ENCODE results near the gene TNFRSF6B.
A peak's percentile ranks its signal among the peaks of the same experiment; 100 is the strongest.

Gene TNFRSF6B

DNA sequence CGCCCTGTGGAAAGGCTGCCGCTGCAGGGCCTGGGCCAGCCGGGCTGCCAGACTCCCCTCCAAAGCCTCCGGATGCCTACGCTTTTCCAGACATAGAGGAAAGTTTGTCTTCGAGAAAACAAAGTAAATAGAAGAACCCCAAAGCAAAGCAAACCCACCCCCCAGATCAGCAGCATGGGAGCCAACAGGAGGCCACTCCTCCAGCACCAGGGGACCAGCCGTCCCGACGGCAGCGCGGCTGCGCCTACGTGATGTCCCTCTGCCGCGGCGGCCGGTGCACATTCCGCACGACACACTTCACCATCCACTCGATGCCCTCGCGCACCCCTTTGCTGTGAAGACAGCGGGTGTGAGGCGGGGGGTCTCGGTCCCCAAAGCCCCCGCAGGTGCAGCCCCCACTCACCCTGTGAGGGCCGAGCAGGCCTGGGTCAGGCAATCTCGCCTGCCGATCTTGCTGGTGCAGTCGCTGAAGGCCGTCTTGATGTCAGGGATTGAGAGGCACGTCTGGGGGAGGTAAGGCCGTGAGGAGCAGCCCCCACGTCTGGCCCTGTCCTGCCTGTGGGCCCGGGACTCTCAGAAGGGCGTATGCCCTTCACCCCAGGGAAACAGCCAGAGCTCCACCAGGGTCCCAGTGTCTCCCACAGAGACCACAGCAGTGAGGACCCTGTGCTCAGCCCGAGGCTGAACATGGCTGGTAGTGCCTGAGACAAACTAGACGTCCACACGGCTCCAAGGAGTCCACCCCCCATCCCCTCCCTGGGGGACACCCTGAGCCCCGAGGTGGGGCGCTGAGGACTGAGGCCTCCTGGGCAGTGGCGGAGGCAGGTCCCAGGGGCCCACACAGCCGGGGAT, 4.0 kb downstream of the TNFRSF6B start:
- Histone ChIP-seq H3K4me3 (replicated peaks; ENCODE audit: insufficient read depth, low read length) (no peak overlapping the region), H3K27me3 (ENCODE audit: insufficient read depth, poor library complexity, severe bottlenecking) (no peaks in the 10 kb centered on the region), H3K27ac (replicated peaks) (no peak overlapping the region)
- DNase-seq (ENCODE audit: low read depth in 1 of 2, low spot score in 1 of 2), result no peak
- TF ChIP-seq GABPA (IDR thresholded peaks at IDR 0.05; ENCODE audit: low read depth) (no peak), SPI1 (IDR thresholded peaks at IDR 0.05; ENCODE audit: borderline replicate concordance, low read depth) (no peak), POLR2AphosphoS5 (IDR thresholded peaks at IDR 0.05; ENCODE audit: low read depth) (no peak; the same call in 1 of the 2 replicates)
- TF ChIP-seq, protein P1, sequence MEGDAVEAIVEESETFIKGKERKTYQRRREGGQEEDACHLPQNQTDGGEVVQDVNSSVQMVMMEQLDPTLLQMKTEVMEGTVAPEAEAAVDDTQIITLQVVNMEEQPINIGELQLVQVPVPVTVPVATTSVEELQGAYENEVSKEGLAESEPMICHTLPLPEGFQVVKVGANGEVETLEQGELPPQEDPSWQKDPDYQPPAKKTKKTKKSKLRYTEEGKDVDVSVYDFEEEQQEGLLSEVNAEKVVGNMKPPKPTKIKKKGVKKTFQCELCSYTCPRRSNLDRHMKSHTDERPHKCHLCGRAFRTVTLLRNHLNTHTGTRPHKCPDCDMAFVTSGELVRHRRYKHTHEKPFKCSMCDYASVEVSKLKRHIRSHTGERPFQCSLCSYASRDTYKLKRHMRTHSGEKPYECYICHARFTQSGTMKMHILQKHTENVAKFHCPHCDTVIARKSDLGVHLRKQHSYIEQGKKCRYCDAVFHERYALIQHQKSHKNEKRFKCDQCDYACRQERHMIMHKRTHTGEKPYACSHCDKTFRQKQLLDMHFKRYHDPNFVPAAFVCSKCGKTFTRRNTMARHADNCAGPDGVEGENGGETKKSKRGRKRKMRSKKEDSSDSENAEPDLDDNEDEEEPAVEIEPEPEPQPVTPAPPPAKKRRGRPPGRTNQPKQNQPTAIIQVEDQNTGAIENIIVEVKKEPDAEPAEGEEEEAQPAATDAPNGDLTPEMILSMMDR (IDR thresholded peaks at IDR 0.05; ENCODE audit: insufficient read depth, low read length), result no peak
- TF ChIP-seq, protein P2, sequence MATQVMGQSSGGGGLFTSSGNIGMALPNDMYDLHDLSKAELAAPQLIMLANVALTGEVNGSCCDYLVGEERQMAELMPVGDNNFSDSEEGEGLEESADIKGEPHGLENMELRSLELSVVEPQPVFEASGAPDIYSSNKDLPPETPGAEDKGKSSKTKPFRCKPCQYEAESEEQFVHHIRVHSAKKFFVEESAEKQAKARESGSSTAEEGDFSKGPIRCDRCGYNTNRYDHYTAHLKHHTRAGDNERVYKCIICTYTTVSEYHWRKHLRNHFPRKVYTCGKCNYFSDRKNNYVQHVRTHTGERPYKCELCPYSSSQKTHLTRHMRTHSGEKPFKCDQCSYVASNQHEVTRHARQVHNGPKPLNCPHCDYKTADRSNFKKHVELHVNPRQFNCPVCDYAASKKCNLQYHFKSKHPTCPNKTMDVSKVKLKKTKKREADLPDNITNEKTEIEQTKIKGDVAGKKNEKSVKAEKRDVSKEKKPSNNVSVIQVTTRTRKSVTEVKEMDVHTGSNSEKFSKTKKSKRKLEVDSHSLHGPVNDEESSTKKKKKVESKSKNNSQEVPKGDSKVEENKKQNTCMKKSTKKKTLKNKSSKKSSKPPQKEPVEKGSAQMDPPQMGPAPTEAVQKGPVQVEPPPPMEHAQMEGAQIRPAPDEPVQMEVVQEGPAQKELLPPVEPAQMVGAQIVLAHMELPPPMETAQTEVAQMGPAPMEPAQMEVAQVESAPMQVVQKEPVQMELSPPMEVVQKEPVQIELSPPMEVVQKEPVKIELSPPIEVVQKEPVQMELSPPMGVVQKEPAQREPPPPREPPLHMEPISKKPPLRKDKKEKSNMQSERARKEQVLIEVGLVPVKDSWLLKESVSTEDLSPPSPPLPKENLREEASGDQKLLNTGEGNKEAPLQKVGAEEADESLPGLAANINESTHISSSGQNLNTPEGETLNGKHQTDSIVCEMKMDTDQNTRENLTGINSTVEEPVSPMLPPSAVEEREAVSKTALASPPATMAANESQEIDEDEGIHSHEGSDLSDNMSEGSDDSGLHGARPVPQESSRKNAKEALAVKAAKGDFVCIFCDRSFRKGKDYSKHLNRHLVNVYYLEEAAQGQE (IDR thresholded peaks at IDR 0.05; ENCODE audit: insufficient replicate concordance, low read depth), result no peak

DNA sequence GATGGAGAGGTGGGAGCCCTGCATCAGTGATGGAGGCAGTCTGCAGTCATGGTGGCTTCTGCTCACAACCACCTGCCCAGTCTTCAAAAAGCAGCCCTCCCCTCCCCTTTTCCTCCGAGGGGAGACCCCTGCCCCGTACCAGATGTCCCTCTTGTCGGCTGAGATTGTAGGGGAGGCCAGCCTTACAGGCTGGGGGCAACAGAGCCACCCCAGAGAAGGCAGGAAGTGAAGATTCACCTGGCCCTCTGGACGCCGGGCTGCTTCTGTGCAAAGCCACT, 4.5 kb downstream of the TNFRSF6B start:
- TF ChIP-seq SPI1 (IDR thresholded peaks at IDR 0.05; ENCODE audit: borderline replicate concordance, low read depth) (no peak), GABPA (IDR thresholded peaks at IDR 0.05; ENCODE audit: low read depth) (no peak), POLR2AphosphoS5 (IDR thresholded peaks at IDR 0.05; ENCODE audit: low read depth) (no peak)
- TF ChIP-seq, protein P1 (IDR thresholded peaks at IDR 0.05; ENCODE audit: insufficient read depth, low read length), result no peak
- TF ChIP-seq, protein P2 (IDR thresholded peaks at IDR 0.05; ENCODE audit: insufficient replicate concordance, low read depth), result no peak
- Histone ChIP-seq H3K27me3 (ENCODE audit: insufficient read depth, poor library complexity, severe bottlenecking) (no peaks in the 10 kb centered on the region), H3K27ac (replicated peaks) (no peak overlapping the region), H3K4me3 (replicated peaks; ENCODE audit: insufficient read depth, low read length) (no peak overlapping the region)
- no peak for DNase-seq (ENCODE audit: low read depth in 1 of 2, low spot score in 1 of 2)

DNA sequence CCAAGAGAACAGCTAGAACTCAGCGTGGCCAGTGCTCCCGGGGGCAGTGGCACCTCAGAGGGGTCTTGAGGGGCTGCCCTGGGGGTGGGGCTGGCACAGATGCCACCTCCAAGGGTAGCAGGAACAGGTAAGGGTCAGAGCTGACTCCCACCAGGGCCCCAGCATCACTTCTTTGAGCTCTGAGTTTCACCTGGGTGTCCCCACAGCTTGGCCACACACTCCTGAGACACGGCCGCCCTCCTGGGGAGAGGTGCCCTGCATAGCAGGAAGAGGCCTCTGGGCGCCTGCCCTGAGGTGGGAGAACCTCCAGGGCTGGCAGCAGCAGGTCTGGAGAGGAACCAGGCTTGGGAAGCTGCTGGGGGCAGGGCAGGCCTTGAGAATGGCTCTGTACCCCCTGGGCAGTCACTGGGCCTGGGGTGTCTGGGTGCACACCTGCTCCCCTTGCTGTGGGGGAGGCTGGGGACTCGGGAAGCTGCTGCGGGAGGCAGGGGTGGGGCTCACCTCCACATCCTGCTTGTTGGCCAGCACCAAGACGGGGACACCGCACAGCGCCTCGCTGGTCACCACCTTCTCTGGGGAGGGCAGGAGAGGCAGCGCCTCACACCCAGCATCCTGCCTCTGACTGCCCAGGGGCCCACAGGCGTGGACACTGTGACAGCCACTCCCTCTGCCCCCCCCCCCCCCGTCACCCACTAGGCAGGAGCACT, 5.0 kb downstream of the TNFRSF6B start:
- H3K27ac ChIP-seq (replicated peaks), result no peak overlapping the region
- H3K4me3 ChIP-seq (replicated peaks; ENCODE audit: insufficient read depth, low read length), result no peak overlapping the region
- no peak for DNase-seq (ENCODE audit: low read depth in 1 of 2, low spot score in 1 of 2)
- H3K27me3 ChIP-seq (ENCODE audit: insufficient read depth, poor library complexity, severe bottlenecking), result no peaks in the 10 kb centered on the region
- TF ChIP-seq SPI1 (IDR thresholded peaks at IDR 0.05; ENCODE audit: borderline replicate concordance, low read depth), result no peak
- no peak for TF ChIP-seq GABPA (IDR thresholded peaks at IDR 0.05; ENCODE audit: low read depth)
- TF ChIP-seq POLR2AphosphoS5 (IDR thresholded peaks at IDR 0.05; ENCODE audit: low read depth), result peak; percentile 44; the same call in 1 of the 2 replicates

DNA sequence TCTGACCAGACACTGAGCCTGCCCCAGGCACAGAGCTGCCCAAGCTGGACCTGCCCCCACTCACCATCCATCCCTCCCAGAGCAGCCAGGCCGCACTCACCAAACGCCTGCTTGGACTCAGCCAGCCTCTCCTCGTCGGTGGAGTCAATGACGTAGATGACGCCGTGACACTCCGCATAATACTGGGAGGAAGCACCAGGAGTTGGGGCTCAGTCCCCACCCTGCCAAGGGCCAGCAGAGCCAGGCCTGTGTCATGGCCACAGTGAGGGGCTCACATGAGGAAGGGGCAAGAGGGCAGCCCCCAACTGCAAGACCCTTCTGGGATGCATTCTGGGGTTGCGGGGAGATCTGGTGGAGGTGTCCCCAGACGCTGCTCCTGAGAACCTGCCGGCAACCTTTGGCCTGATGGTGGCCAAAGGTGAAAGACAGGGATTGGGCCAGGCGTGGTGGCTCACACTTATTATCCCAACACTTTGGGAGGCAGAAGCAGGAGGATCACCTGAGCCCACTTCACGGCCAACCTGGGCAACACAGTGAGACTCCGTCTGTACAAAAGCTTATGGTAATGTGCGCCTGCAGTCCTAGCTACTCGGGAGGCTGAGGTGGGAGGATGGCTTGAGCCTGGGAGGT, 5.7 kb downstream of the TNFRSF6B start:
- DNase-seq (ENCODE audit: low read depth in 1 of 2, low spot score in 1 of 2), result no peak
- TF ChIP-seq GABPA (IDR thresholded peaks at IDR 0.05; ENCODE audit: low read depth) (no peak), POLR2AphosphoS5 (IDR thresholded peaks at IDR 0.05; ENCODE audit: low read depth) (no peak), SPI1 (IDR thresholded peaks at IDR 0.05; ENCODE audit: borderline replicate concordance, low read depth) (no peak)
- TF ChIP-seq, protein P1 (IDR thresholded peaks at IDR 0.05; ENCODE audit: insufficient read depth, low read length), result no peak
- TF ChIP-seq, protein P2 (IDR thresholded peaks at IDR 0.05; ENCODE audit: insufficient replicate concordance, low read depth), result no peak
- Histone ChIP-seq H3K4me3 (replicated peaks; ENCODE audit: insufficient read depth, low read length) (no peak overlapping the region), H3K27ac (replicated peaks) (no peak overlapping the region), H3K27me3 (ENCODE audit: insufficient read depth, poor library complexity, severe bottlenecking) (no peaks in the 10 kb centered on the region)
